ENCODE results near the gene BORCS6.

BORCS6 gene

GRCh38 chr17:8146381-8147140 is 43.4 kb downstream of the BORCS6 start:
- no peak overlapping the region for H3K27ac ChIP-seq (replicated peaks)
- no peak overlapping the region for H3K4me3 ChIP-seq (replicated peaks; ENCODE audit: insufficient read depth, low read length)
- H3K27me3 ChIP-seq (ENCODE audit: insufficient read depth, poor library complexity, severe bottlenecking), result no peaks in the 10 kb centered on the region
- TF ChIP-seq POLR2AphosphoS5 (IDR thresholded peaks at IDR 0.05; ENCODE audit: low read depth), result no peak
- no peak for DNase-seq (ENCODE audit: low read depth in 1 of 2, low spot score in 1 of 2)

- no peak for TF ChIP-seq GABPA (IDR thresholded peaks at IDR 0.05; ENCODE audit: low read depth)
- TF ChIP-seq POLR2AphosphoS5 (IDR thresholded peaks at IDR 0.05; ENCODE audit: low read depth), result no peak
- TF ChIP-seq SPI1 (IDR thresholded peaks at IDR 0.05; ENCODE audit: borderline replicate concordance, low read depth), result no peak
- no peak for TF ChIP-seq CTCF (IDR thresholded peaks at IDR 0.05; ENCODE audit: insufficient read depth, low read length)
- no peak for TF ChIP-seq REST (IDR thresholded peaks at IDR 0.05; ENCODE audit: insufficient replicate concordance, low read depth)
- Histone ChIP-seq H3K27ac (replicated peaks) (no peak overlapping the region), H3K4me3 (replicated peaks; ENCODE audit: insufficient read depth, low read length) (no peak overlapping the region), H3K27me3 (ENCODE audit: insufficient read depth, poor library complexity, severe bottlenecking) (no peaks in the 10 kb centered on the region)
- no peak for DNase-seq (ENCODE audit: low read depth in 1 of 2, low spot score in 1 of 2)
These were observed 44.2 kb downstream of the BORCS6 start for GRCh38 chr17:8145811-8146210.

GRCh38 chr17:8144401-8145231 is 45.4 kb downstream of the BORCS6 start:
- no peak for TF ChIP-seq CTCF (IDR thresholded peaks at IDR 0.05; ENCODE audit: insufficient read depth, low read length)
- no peak for TF ChIP-seq SPI1 (IDR thresholded peaks at IDR 0.05; ENCODE audit: borderline replicate concordance, low read depth)
- no peak for TF ChIP-seq REST (IDR thresholded peaks at IDR 0.05; ENCODE audit: insufficient replicate concordance, low read depth)
- TF ChIP-seq GABPA (IDR thresholded peaks at IDR 0.05; ENCODE audit: low read depth), result no peak
- TF ChIP-seq POLR2AphosphoS5 (IDR thresholded peaks at IDR 0.05; ENCODE audit: low read depth), result no peak

More at GRCh38 chr17:8144401-8145231, 45.4 kb downstream of the BORCS6 start:
- H3K27ac ChIP-seq (replicated peaks), result no peak overlapping the region
- no peak for DNase-seq (ENCODE audit: low read depth in 1 of 2, low spot score in 1 of 2)
- H3K4me3 ChIP-seq (replicated peaks; ENCODE audit: insufficient read depth, low read length), result no peak overlapping the region
- no peaks in the 10 kb centered on the region for H3K27me3 ChIP-seq (ENCODE audit: insufficient read depth, poor library complexity, severe bottlenecking)

Measured in HL-60 (cell line).